ENCODE data around the gene ACTG1.

- no peak for TF ChIP-seq CTCF (conservative IDR thresholded peaks at IDR 0.05; ENCODE audit: low read depth, low read length)
- TF ChIP-seq EZH2 (IDR thresholded peaks at IDR 0.05; ENCODE audit: borderline replicate concordance, low read depth, low read length, poor library complexity, severe bottlenecking): no peak
Measured at GRCh38 chr17:81546906-81547613, 34.5 kb upstream of the ACTG1 start.
